Articular chondrocyte of knee joint (primary cell): ENCODE results near the gene FAS. TPM values are rescaled to one million over a fixed set of nuclear protein-coding genes. Genes with fewer than 3 reads are reported as not detected.

ENCODE experiments used
- small RNA-seq: library from RNA; depleted of rRNA; stranded (forward); fragments of <200 nt; gene quantifications from one replicate; pipeline ENCODE3, GENCODE V24; 2012
- total RNA-seq: library from RNA; depleted of rRNA; stranded (reverse); fragments of >200 nt; gene quantifications from 2 replicates; pipeline ENCODE4 v1.2.3, GENCODE V29; 2012

Gene FAS
- 33.8 and 51.1 TPM in 2 replicates for total RNA-seq

DNA sequence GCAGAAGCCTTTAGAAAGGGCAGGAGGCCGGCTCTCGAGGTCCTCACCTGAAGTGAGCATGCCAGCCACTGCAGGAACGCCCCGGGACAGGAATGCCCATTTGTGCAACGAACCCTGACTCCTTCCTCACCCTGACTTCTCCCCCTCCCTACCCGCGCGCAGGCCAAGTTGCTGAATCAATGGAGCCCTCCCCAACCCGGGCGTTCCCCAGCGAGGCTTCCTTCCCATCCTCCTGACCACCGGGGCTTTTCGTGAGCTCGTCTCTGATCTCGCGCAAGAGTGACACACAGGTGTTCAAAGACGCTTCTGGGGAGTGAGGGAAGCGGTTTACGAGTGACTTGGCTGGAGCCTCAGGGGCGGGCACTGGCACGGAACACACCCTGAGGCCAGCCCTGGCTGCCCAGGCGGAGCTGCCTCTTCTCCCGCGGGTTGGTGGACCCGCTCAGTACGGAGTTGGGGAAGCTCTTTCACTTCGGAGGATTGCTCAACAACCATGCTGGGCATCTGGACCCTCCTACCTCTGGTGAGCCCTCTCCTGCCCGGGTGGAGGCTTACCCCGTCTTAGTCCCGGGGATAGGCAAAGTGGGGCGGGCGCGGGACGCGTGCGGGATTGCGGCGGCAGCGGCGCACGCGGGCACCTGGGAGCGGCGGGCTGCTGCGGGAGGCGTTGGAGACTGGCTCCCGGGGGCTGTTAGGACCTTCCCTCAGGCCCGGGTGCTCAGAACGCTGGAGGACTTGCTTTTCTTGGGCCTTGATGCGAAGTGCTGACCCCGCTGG lies at the start of gene FAS:
Gene FAS, plus strand, starts transcription at position 415 of the 777 bp plus-strand sequence. Its CDS starts 79 bp downstream, at position 494.

DNA sequence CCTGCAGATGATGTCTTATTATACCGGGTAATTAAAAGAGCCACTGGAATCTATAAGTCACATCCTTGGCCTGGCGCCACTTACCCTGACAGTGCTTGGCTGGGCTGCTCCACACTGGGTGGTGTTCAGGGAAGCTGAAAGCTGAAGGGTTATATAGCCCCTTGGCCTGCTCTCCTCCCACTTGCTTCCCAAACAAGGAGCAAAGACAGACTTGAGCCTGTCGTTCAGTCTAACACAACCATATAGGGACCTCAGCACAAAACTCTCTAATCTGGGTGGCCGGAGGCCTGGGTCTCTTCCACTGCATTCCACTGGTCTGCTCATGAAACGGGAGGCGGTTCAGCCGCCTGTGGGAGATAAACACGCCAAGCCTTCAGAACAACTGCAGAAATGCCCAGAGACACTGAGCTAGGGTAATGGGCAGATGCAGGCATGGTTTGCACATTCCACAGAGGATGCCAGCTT lies 37.9 kb upstream of the FAS start, which contains the start of gene ACTA2:
Gene ACTA2, minus strand, starts transcription at position 127 of the 465 bp plus-strand sequence. CDS start 3,843 bp downstream, outside the sequence.

Small RNA genes within 50 kb of the gene (small RNA-seq; reads per million reads assigned to genes)
- gene MIR4679-2 (not detected), gene RF02116 (not detected)

Other genes starting within 250 kb of the FAS start
- not detected in 2 replicates for gene LIPN, start 230.8 kb upstream of the FAS start, total RNA-seq
- gene LIPM, start 188.1 kb upstream of the FAS start, total RNA-seq, result not detected in 2 replicates
- not detected in 2 replicates for gene ANKRD22, start 139.0 kb upstream of the FAS start, total RNA-seq
- gene STAMBPL1, start 110.6 kb upstream of the FAS start, total RNA-seq, result 7.9 and 11.9 TPM in 2 replicates
- 40.1 and 45.6 TPM in 2 replicates for gene ACTA2, start 38.0 kb upstream of the FAS start, total RNA-seq
- gene CH25H, start 216.5 kb downstream of the FAS start, total RNA-seq, result 2.1 and 4.8 TPM in 2 replicates